ENCODE measurements around the gene TCEA2. TPM values are rescaled to one million over a fixed set of nuclear protein-coding genes. Genes with fewer than 3 reads are reported as not detected.

TCEA2 gene
- total RNA-seq, 1 donor from 2014 or later: 40.2 TPM

- DNase-seq (no peak), ATAC-seq (no peak)
- no peak for TF ChIP-seq CTCF (IDR thresholded peaks at IDR 0.05)
- no peak overlapping the region for H3K27ac ChIP-seq
- peaks cover 48% of the 10 kb centered on the region for H3K27me3 ChIP-seq
- intact Hi-C loops (cut with DNase I): no loop called here
- no peak overlapping the region for H3K4me3 ChIP-seq
- no peaks in the 10 kb centered on the region for H3K36me3 ChIP-seq
- no peaks in the 10 kb centered on the region for H3K9me3 ChIP-seq
- H3K4me1 ChIP-seq: peaks cover 12% of the 10 kb centered on the region
These were observed 37.5 kb downstream of the TCEA2 start for GRCh38 chr20:64100566-64100888.

- DNase-seq: no peak
- ATAC-seq: no peak
- intact Hi-C loops (cut with DNase I): no loop called here
- H3K4me3 ChIP-seq: no peak overlapping the region
- peaks cover 12% of the 10 kb centered on the region for H3K4me1 ChIP-seq
- H3K27me3 ChIP-seq: peaks cover 45% of the 10 kb centered on the region
- no peak overlapping the region for H3K27ac ChIP-seq
- no peak for TF ChIP-seq CTCF (IDR thresholded peaks at IDR 0.05)
- no peaks in the 10 kb centered on the region for H3K36me3 ChIP-seq
- H3K9me3 ChIP-seq: no peaks in the 10 kb centered on the region
These were observed 38.1 kb downstream of the TCEA2 start for GRCh38 chr20:64100946-64101688.

GRCh38 chr20:64101731-64102621 is 39.0 kb downstream of the TCEA2 start:
- peak; percentile 78 for DNase-seq
- Histone ChIP-seq H3K27me3 (peaks cover 42% of the 10 kb centered on the region), H3K36me3 (no peaks in the 10 kb centered on the region), H3K4me1 (peaks cover 12% of the 10 kb centered on the region), H3K27ac (no peak overlapping the region), H3K4me3 (peak overlapping the region; percentile 36), H3K9me3 (no peaks in the 10 kb centered on the region)
- ATAC-seq: peak; percentile 70
- TF ChIP-seq CTCF (IDR thresholded peaks at IDR 0.05): peak; percentile 57
- intact Hi-C loops (cut with DNase I): no loop called here

- DNase-seq: peak; percentile 60
- H3K4me3 ChIP-seq: no peak overlapping the region
- no peak for TF ChIP-seq CTCF (IDR thresholded peaks at IDR 0.05)
These were observed 39.8 kb downstream of the TCEA2 start for GRCh38 chr20:64102647-64103354.

GRCh38 chr20:64103871-64104666 is 41.1 kb downstream of the TCEA2 start:
- DNase-seq (peak; percentile 42), ATAC-seq (no peak)
- H3K4me3 ChIP-seq: no peak overlapping the region
- H3K36me3 ChIP-seq: no peaks in the 10 kb centered on the region
- H3K4me1 ChIP-seq: peaks cover 12% of the 10 kb centered on the region
- no peaks in the 10 kb centered on the region for H3K9me3 ChIP-seq
- peaks cover 42% of the 10 kb centered on the region for H3K27me3 ChIP-seq
- H3K27ac ChIP-seq: no peak overlapping the region
- no peak for TF ChIP-seq CTCF (IDR thresholded peaks at IDR 0.05)
- intact Hi-C loops (cut with DNase I): no loop called here

More at GRCh38 chr20:64102647-64103354, 39.8 kb downstream of the TCEA2 start:
- no peak for ATAC-seq
- H3K27me3 ChIP-seq: peaks cover 42% of the 10 kb centered on the region
- H3K9me3 ChIP-seq: no peaks in the 10 kb centered on the region
- intact Hi-C loops (cut with DNase I): no loop called here
- H3K4me1 ChIP-seq: peaks cover 12% of the 10 kb centered on the region
- H3K27ac ChIP-seq: no peak overlapping the region
- no peaks in the 10 kb centered on the region for H3K36me3 ChIP-seq
